ENCODE measurements around the gene SDF2L1.
A peak's percentile ranks its signal among the peaks of the same experiment; 100 is the strongest.

DNA sequence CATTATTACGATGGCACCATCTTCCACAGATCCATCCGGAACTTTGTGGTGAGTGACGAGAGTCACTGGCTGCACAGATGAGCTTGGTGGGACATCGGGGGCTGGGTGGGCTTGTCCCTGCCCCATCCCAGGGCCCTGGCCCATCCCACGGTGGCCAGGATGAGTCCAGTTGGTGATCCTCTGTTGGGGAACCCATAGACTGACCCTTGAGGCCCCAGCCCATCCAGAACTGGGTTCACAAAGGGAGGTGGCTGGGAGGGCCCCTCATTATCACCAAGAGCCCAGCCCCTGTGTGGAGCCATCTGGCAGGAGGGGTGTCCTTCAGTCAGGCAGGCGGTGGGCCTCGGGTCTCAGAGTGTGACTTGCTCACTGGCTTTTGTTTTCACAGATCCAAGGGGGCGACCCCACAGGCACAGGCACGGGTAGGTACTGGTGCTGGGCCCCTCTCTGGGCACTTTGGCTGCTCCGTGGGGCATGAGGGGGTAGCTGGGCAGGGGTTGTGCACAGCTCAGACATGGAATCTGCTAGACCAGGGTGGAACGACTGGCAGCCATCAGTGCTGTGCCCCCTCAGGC lies 45.7 kb downstream of the SDF2L1 start:
- no peak for TF ChIP-seq JUND (IDR thresholded peaks at IDR 0.05; ENCODE audit: borderline replicate concordance, low read depth, low read length)
- TF ChIP-seq JUND (tag; IDR thresholded peaks at IDR 0.05; ENCODE audit: borderline replicate concordance, low read depth, low read length), result no peak
- TF ChIP-seq RAD21 (CRISPR knock-in tag; conservative IDR thresholded peaks at IDR 0.05 in 1 of 2, IDR thresholded peaks at IDR 0.05 in 1 of 2), result no peak
- TF ChIP-seq, protein P1, sequence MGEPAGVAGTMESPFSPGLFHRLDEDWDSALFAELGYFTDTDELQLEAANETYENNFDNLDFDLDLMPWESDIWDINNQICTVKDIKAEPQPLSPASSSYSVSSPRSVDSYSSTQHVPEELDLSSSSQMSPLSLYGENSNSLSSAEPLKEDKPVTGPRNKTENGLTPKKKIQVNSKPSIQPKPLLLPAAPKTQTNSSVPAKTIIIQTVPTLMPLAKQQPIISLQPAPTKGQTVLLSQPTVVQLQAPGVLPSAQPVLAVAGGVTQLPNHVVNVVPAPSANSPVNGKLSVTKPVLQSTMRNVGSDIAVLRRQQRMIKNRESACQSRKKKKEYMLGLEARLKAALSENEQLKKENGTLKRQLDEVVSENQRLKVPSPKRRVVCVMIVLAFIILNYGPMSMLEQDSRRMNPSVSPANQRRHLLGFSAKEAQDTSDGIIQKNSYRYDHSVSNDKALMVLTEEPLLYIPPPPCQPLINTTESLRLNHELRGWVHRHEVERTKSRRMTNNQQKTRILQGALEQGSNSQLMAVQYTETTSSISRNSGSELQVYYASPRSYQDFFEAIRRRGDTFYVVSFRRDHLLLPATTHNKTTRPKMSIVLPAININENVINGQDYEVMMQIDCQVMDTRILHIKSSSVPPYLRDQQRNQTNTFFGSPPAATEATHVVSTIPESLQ (CRISPR knock-in tag; IDR thresholded peaks at IDR 0.05), result no peak
- peak; percentile 76; the same call in 1 of the 2 replicates for TF ChIP-seq CHCHD3 (CRISPR knock-in tag; IDR thresholded peaks at IDR 0.05)
- no peak for TF ChIP-seq ZC3H11A (IDR thresholded peaks at IDR 0.05; ENCODE audit: low read depth, low read length)
- TF ChIP-seq, protein P2, sequence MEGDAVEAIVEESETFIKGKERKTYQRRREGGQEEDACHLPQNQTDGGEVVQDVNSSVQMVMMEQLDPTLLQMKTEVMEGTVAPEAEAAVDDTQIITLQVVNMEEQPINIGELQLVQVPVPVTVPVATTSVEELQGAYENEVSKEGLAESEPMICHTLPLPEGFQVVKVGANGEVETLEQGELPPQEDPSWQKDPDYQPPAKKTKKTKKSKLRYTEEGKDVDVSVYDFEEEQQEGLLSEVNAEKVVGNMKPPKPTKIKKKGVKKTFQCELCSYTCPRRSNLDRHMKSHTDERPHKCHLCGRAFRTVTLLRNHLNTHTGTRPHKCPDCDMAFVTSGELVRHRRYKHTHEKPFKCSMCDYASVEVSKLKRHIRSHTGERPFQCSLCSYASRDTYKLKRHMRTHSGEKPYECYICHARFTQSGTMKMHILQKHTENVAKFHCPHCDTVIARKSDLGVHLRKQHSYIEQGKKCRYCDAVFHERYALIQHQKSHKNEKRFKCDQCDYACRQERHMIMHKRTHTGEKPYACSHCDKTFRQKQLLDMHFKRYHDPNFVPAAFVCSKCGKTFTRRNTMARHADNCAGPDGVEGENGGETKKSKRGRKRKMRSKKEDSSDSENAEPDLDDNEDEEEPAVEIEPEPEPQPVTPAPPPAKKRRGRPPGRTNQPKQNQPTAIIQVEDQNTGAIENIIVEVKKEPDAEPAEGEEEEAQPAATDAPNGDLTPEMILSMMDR (IDR thresholded peaks at IDR 0.05 in 2 of 3, conservative IDR thresholded peaks at IDR 0.05 in 1 of 3; ENCODE audit: insufficient read depth in 2 of 3, low read depth in 1 of 3, low read length in 3 of 3), result no peak
- TF ChIP-seq RFX5 (IDR thresholded peaks at IDR 0.05; ENCODE audit: low read depth, low read length), result no peak
- no peak for TF ChIP-seq ZKSCAN1 (IDR thresholded peaks at IDR 0.05; ENCODE audit: low read depth, low read length)
- TF ChIP-seq KLF1 (tag; IDR thresholded peaks at IDR 0.05), result no peak
- no peak for TF ChIP-seq RUNX1 (IDR thresholded peaks at IDR 0.05; ENCODE audit: low read depth)
- TF ChIP-seq, protein P3, sequence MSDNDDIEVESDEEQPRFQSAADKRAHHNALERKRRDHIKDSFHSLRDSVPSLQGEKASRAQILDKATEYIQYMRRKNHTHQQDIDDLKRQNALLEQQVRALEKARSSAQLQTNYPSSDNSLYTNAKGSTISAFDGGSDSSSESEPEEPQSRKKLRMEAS (CRISPR knock-in tag; IDR thresholded peaks at IDR 0.05), result no peak
- TF ChIP-seq TAF1 (IDR thresholded peaks at IDR 0.05; ENCODE audit: control insufficient read depth, extremely low read depth, insufficient read depth, low read length, severe bottlenecking), result no peak
- TF ChIP-seq ETS2 (tag; IDR thresholded peaks at IDR 0.05; ENCODE audit: borderline replicate concordance, poor library complexity, severe bottlenecking), result no peak
